Astrocyte of the cerebellum (primary cell): Measurements from ENCODE around the gene PHKA2.

Source experiments
- DNase-seq: peaks from one replicate; pipeline ENCODE4 v3.0.0-alpha.2; 2011; ENCODE audit warnings: low read depth
- H3K4me3 ChIP-seq: 2 replicates; pipeline ENCODE4 v1.5.1; 2011; ENCODE audit warnings: mild to moderate bottlenecking, low read depth, low read length, moderate library complexity
- CTCF ChIP-seq: IDR thresholded peaks from 2 replicates; pipeline ENCODE4 v1.5.1; 2012; ENCODE audit warnings: low read length, low read depth, moderate library complexity, mild to moderate bottlenecking; ENCODE audit errors: missing control alignments
- in situ Hi-C: cut with HindIII; loops from 2 replicates; pipeline ENCODE4 v1.10.0; 2017; ENCODE audit warnings: low sequenced_read_pairs

PHKA2 gene

GRCh38 chrX:18920079-18920478, 63.8 kb downstream of the PHKA2 start:
- H3K4me3 ChIP-seq = no peak overlapping the region
- in situ Hi-C loops = no loop called here
- TF ChIP-seq CTCF = no peak
- DNase-seq = no peak

DNA sequence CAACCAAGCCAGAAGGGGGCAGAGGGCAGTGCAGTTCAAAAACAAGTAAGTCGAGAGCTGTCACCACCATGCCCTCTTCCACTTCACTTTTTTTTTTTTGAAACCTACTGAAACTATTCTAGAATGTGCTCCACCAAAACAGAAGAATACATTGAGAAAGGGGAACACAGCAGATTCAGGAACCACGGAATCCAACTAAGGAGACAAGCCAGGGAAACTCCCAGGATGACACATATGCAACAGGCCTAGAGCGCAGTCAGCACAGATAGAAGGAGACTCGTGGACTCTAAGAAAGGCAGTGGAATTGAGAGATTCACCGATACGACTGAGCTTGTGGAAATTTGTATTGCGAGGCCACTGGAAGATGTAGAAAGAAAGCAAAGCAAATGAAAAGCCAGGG, 66.1 kb downstream of the PHKA2 start:
- no peak for DNase-seq
- no peak overlapping the region for H3K4me3 ChIP-seq
- in situ Hi-C loops = no loop called here
- TF ChIP-seq CTCF = no peak

- in situ Hi-C loops = no loop called here
- TF ChIP-seq CTCF = no peak
- no peak overlapping the region for H3K4me3 ChIP-seq
- DNase-seq = no peak
These were observed 77.6 kb downstream of the PHKA2 start for GRCh38 chrX:18906286-18906685.

GRCh38 chrX:18900401-18900976, 83.4 kb downstream of the PHKA2 start:
- in situ Hi-C loops = no loop called here
- TF ChIP-seq CTCF = no peak

DNA sequence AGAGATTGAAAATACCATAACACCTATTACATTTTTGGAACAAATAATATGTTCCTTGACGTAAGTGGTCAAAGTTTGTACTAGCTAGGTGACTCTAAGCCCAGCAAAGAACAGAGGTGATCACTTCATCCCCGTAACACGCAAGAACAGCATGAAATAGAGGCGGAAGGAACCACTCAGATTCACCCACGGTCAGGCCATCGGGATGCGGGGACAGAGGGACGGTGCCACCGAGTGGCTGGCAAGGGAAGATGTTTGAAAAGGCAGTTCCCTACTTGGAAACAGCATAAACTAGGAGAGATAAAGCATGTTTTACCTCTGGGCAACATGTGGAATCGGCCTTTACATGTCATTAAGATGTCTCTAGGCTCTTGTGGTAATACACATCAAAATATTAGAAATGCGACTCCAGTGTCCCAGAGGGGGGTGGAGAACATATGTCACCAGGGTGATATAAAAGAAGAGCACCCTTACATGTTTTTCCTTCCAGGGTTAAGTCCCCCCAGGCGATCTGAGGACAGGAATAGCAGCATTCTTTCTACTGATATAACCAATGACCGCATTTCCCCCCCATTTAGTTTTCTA, 84.0 kb downstream of the PHKA2 start:
- no peak for DNase-seq
- TF ChIP-seq CTCF = peak; percentile 39
- H3K4me3 ChIP-seq = no peak overlapping the region
- in situ Hi-C loops = no loop called here

More at GRCh38 chrX:18900401-18900976, 83.4 kb downstream of the PHKA2 start:
- H3K4me3 ChIP-seq = no peak overlapping the region
- no peak for DNase-seq

GRCh38 chrX:18898492-18898891, 85.4 kb downstream of the PHKA2 start:
- in situ Hi-C loops = no loop called here
- no peak for DNase-seq
- TF ChIP-seq CTCF = no peak
- H3K4me3 ChIP-seq = no peak overlapping the region
